Loucy (cell line): ENCODE results near the gene TBC1D22A.

Experiments
- EZH2phosphoT487 ChIP-seq: fragments of 200-600 bp; IDR thresholded peaks from 2 replicates; pipeline ENCODE4 v1.6.1; 2018; ENCODE audit warnings: antibody characterized with exemption, mild to moderate bottlenecking, moderate library complexity, borderline replicate concordance
- TF ChIP-seq, protein P1 (sequence below): fragments of 200-600 bp; sonication (generic); conservative IDR thresholded peaks from 2 replicates; pipeline ENCODE4 v1.5.1; 2014; ENCODE audit warnings: mild to moderate bottlenecking, antibody characterized with exemption, low read length

- TF ChIP-seq, protein P1, sequence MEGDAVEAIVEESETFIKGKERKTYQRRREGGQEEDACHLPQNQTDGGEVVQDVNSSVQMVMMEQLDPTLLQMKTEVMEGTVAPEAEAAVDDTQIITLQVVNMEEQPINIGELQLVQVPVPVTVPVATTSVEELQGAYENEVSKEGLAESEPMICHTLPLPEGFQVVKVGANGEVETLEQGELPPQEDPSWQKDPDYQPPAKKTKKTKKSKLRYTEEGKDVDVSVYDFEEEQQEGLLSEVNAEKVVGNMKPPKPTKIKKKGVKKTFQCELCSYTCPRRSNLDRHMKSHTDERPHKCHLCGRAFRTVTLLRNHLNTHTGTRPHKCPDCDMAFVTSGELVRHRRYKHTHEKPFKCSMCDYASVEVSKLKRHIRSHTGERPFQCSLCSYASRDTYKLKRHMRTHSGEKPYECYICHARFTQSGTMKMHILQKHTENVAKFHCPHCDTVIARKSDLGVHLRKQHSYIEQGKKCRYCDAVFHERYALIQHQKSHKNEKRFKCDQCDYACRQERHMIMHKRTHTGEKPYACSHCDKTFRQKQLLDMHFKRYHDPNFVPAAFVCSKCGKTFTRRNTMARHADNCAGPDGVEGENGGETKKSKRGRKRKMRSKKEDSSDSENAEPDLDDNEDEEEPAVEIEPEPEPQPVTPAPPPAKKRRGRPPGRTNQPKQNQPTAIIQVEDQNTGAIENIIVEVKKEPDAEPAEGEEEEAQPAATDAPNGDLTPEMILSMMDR, result no peak
- TF ChIP-seq EZH2phosphoT487, result no peak
These were observed 268.6 kb downstream of the TBC1D22A start for GRCh38 chr22:47030881-47031627.
